GM19395 (cell line): ENCODE measurements around the gene POLDIP3.

ENCODE experiments used
- ATAC-seq: cut with Tn5 transposase; IDR thresholded peaks from one replicate; pipeline ENCODE4 v1.9.1; 2021; ENCODE audit warnings: mild to moderate bottlenecking, moderate library complexity; ENCODE audit not compliant: unreplicated experiment

Gene POLDIP3

GRCh38 chr22:42642806-42643633, 28.3 kb upstream of the POLDIP3 start:
- no peak for ATAC-seq

DNA sequence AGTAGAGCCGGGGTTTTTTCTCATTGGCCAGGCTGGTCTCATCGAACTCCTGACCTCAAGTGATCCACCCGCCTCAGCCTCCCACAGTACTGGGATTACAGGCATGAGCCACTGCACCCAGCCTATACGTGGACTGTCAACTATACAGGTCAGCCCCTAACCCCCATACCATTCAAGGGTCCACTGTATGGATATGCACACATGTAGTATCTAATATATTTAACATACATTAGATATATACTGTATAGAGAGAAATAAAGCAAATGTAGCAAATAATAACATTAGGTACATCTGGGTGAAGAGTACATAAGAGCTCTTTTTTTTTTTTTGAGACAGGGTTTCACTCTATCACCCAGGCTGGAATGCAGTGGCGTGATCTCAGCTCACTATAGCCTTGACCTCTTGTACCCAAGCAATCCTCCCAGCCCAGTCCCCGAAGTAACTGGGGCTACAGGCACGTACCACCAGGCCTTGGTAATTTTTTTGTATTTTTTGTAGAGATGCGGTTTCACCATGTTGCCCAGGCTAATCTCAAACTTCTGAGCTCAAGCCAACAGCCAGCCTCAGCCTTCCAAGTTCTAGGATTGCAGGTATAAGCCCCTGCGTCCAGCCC, 27.2 kb upstream of the POLDIP3 start:
- no peak for ATAC-seq

DNA sequence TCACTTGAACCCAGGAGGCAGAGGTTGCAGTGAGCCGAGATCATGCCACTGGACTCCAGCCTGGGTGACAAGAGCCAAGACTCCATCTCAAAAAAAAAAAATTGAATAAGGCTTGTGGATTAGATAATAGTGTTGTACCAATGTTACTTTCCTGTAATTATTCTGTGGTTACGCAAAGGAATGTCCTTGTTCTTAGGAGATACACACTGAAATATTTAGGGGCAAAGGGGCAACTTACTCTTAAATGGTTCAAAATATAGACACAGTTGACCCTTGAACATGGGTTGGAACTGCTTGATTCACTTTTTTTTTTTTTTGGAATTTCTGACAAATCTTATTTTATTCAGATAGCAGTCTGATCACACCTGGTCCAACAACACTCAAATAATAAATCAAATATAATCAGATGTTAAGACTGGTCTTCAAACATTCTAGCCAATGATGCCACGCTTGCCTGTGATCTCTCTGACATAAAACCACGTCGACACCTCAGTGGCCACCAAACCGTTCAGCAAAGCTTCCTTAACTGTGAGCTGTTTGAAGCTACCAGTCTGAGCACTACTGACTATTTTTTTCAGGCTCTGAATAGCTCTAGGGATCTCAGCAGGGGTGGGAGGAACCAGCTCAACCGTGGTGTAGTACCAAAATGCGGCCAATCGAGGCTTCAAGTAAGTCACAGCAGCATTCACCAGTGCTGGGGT, 25.0 kb upstream of the POLDIP3 start:
- ATAC-seq = no peak

DNA sequence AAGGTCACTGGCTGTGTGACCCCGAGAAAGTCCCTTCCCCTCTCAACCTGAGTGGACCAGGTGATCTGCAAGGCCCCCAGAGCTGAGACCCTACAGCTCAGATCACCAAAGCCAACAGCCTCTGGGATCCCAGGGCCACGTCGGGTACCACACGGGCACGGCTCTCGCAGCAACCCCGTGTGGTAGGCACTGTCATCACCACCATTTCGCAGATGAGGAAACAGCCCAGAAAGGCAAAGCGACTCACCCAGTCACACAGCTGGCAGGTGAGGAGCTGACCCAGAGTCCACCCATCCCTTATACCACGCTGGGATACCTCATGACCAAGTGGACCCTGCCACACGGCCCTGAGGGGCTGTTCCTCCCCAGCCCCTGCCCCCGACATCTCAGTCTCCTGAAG, 22.9 kb upstream of the POLDIP3 start:
- no peak for ATAC-seq

DNA sequence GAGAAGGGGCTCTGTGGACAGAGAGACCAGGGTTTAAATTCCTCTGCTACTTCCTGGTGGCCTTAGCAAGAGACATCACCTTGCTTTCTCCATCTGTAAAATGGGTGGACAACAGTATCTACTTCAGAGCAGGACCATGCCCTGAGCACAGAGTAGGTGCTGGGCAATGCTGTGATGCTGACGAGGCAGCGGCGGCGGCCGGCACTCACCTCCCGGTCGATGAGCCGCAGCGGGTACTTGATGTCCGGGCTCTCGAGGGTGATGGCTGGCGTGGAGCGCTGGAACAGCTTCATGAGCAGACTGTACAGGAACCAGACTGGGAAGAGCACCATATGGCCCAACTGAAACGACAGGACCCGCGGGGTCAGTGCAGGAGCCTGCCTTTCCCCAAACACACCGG, 21.8 kb upstream of the POLDIP3 start:
- ATAC-seq = no peak

GRCh38 chr22:42635531-42635930, 20.8 kb upstream of the POLDIP3 start:
- ATAC-seq = no peak

DNA sequence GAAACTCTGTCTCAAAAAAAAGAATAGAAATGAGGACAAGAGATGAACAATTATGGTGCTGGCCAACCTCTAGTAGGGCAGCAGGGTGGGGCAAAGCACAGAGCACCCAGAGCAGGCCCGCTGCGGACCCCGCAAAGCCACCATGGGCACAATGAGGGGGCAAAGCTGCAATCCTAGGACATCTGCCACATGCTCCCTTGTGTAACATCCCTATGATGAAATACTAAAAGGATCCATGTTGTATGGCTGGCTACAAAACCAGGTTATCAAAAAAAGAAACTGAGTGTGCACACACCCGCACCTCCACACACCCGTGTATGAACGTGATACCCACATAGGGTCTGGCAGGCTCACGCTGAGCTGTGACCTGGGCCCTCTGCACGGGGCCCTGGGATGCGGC, 18.3 kb upstream of the POLDIP3 start:
- no peak for ATAC-seq

DNA sequence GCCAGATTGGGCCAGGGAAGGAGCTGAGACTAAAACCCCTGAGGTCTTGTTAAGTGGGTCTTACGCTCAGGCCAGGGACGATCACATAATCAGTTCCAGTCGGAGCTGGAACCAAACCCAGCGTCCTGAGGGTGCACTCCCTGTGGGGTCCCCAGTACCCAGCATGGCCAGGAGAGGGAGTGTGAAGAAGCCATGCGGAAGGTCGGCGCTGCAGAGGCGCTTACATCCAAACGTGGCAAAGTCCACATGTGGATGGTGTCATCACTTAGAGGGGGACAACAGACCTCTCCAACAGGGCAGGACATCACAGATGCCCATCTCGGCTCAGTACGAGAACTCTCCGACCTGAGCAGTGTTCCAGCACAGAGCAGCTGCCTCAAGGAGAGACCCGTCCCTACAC, 17.4 kb upstream of the POLDIP3 start:
- no peak for ATAC-seq

DNA sequence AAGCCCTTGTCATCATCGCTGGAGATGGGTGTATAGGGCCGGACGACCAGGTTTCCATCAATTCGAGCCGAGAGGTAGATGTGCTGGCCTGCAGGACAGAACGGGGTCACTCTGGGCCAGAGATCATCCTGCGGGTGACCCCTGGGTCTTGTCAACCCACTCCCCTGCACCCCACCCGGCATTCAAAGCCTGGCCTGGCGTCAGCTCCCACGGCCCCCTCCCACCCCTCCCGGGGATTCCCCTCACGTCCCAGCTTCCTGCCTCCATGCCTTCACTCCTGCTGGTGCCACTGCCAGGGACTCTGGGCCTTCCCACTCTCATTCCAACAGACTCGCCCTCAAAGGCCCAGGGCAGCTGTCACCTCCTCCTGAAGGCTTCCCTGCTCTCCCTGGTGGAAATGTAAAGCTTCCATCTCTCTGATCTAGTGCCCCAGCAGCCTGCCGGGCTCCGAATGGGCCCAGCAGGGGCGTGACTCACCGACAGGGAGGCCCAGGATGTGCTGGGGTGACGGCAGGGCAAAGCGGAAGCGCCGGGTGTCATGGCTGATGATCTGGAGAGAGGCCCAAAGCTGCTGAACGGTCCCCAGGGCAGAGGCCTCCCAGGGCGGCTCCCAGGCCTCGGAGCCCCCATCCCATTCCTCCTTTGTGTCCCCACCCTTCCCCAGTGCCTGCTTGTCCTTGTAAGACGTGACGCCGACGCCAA, 16.4 kb upstream of the POLDIP3 start:
- no peak for ATAC-seq

DNA sequence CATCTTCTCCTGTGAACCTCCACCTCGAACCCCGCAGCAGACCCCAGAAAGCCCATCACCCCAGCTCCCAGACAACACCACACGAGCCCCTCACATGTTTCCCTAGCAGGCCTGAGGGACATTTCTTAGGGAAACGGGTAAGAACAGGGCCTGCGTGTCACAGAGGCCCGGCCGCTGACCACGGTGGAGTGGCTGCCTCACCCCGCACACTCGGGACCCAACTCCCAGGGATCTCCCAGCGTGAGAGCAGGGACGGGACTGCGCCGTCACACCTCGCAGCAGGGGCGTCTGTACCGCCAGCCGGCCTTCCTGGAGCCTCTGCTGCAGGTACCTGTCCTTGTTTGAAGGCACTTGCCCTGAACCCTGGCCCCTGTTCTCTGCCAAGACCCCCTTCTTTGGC, 15.5 kb upstream of the POLDIP3 start:
- ATAC-seq = no peak

DNA sequence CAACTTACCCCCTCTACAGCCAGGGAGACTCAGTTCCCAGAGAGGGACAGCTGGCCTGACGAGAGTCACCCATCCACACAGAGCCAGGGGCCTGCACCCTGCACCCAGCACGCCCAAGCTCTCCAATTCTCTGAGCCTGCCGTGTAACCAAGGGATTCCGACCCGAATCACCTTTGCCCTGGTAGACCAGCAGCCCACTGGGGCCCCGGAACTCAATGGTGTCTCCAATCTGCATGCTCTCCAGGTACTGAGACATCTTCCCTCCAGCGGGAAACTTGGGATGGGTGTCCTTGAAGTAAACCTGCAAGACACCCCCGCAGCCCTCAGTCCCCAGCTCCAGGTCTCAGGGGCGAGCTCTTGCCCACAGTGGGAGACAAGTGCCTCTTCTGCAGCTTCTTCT, 13.3 kb upstream of the POLDIP3 start:
- ATAC-seq = no peak

GRCh38 chr22:42626951-42627625, 12.4 kb upstream of the POLDIP3 start:
- ATAC-seq = no peak

DNA sequence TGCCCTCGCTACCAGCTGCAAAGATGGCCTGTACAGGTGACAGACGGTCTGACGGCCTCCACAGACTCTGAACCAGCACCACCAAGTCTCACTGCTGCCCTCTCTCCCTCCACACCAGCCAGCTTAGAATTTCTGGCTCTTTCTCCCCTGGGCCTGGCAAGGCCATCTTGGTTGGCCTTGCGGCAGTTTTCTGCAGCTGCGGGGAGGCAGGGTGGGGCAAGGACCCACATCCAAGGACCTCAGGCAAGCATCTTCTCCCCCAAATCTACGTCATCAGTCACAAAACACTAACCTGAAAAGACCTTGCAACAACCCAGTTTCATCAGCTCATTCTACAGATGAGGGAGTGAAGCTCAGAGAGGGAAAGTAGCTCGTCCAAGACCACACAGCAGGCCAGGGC, 11.7 kb upstream of the POLDIP3 start:
- ATAC-seq = no peak

- ATAC-seq = no peak
These were observed 10.7 kb upstream of the POLDIP3 start for GRCh38 chr22:42625416-42625815.

DNA sequence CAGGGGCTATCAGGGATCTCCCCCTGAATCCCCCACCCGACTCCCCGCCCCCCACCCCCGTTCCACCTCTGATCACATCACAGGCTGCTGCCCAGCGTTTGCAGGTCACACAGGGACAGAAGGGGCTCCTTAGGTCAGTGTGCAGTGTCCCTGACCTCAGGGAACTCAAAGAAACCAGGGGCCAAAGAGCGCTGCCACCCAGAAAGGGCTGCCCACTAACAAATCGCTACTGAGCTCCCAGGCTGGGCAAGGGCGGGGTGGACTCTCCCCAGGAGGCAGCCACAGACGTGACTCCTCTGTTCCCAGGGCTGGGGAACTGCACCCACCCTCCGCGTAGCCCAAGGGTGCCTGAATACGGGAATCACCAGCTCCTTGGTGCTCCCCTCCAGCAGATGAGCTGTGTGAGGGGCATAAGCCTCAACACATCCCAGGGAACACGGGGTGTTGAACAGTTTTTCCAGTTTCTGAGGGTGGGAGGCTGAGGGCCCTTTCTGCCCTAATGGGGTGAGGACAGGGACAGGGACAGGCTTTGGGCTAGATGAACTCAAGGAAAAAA, 9.9 kb upstream of the POLDIP3 start:
- ATAC-seq = no peak

GRCh38 chr22:42623756-42624441, 9.2 kb upstream of the POLDIP3 start:
- no peak for ATAC-seq

- no peak for ATAC-seq
These were observed 8.6 kb upstream of the POLDIP3 start for GRCh38 chr22:42623301-42623751.

GRCh38 chr22:42622061-42622710, 7.5 kb upstream of the POLDIP3 start:
- no peak for ATAC-seq

DNA sequence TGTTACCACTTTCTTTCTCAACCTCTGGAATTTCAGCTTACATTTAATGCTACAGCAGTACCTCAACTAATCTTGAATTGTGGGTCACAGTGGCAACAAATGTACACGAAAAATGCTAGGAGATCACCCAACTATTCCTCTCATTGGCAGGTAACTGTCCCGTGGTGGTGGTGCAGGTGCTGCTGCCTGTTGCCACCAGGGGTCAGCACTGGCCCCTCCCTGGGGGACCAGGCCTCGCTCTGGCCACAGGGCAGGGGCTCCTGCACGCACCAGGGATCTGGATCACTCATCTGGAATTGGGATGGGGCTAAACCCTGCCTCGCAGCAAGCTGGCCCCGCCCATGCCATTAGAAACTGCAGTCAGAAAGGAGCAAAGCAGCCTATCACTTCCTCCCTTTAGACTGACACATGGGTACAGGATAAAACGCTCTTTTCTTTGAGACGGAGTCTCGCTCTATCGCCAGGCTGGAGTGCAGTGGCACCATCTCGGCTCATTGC, 6.9 kb upstream of the POLDIP3 start:
- no peak for ATAC-seq
